ENCODE results near the gene MGAT5.

Gene MGAT5

GRCh38 chr2:134254824-134255223 lies 952 bp downstream of the MGAT5 start:
- DNase-seq: no peak

DNA sequence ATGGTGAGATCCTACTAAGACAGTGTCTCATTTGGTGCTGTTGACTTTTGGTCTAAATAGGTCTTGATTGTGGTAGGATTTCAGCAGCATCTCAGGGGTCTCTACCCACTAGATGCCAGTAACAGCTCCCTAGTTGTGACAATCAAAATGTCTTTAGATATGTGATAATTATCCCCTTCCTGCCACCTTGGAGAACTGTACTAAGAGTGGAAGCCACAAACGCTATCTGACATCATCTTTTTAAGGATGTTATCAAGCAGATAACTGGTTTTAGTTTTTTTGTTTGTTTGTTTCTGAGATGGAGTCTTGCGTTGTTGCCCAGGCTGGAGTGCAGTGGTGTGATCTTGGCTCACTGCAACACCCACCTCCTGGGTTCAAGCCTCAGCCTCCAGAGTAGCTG lies 3.1 kb downstream of the MGAT5 start:
- no peak for DNase-seq

DNA sequence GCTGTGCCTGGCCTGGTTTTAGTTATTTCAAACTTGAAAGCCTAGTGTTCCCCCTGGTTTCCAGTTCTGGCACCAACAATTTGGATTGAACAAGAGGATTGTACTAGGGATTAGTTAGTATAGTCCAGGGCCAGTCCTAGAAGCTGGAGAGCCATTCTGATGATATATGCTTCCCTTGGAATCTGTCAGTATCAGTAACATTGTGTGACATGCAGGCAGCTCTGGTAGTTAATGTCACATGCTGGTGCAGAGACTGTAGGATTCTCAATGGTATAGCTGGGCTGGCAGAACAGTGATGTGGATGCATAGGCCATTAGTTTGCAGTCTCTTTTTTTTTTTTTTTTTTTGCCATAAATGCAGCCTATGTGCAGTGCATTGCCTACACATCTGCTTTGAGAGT lies 3.6 kb downstream of the MGAT5 start:
- no peak for DNase-seq

DNA sequence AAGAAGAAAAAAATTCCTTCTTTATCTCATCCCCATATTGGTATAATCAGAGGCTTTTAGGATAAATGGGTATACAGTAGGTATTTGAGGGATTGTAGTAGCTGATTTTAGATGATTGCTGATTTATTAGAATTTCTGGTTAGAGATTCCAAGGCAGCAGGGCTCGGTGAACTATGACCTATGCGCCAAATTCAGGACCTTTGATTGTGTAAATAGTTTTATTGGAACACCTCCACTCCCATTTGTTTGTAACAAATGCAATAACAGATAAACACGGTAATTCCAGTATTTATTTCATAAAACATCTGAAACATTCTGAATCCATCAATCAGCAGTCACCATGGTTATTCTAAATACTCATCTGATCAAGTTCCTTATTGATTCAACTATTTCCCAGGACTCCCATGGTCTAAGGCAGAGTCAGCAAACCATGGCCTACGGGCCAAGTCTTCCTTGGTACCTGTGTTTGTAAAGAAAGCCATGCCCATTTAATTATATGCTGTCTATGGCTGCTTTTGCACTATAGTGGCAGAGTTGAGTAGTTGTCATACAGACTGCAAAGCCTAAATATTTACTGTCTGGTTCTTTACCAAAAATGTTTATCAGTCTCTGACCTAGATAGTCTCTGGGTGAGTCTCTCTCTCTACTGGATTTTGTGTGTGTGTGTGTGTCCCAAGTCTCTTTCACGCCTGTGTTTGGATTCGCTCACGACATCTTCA lies 4.3 kb downstream of the MGAT5 start:
- DNase-seq: no peak

DNA sequence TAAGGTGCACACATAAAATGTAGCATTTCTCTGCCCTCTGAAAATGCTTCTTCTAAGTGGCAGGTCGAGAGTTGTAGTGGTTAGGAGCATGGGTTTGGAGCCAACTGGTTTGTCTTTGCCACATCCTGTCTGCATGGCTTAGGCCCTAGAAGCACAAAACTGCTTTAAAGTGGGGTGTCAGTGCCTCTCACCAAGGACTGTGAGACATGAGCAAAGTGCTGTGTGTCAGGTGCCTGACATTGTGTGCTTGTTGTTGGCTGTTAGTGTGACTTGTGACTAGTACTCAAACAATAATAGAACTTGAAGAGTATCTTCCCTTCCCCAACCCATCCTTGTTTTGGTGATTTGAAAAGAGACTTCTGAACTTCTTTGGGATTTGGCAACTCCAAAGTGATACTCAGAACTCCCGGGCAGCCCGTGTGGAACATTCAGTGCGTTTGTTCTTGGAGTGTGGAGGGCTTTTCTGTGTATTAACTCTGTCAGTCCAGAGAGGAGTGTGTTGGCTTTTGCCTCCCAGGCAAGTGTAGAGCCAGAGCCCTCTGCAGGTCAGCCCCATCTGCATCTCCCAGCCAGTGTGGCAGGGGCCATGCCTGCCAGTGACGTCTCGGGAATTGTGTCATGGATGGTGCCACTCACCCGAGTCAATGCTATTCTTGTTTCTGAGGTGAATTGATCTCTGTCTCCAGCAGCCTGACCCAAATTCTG lies 5.0 kb downstream of the MGAT5 start:
- DNase-seq: peak; percentile 71

GRCh38 chr2:134259571-134259970 lies 5.7 kb downstream of the MGAT5 start:
- DNase-seq: no peak

- no peak for DNase-seq
These were observed 6.1 kb downstream of the MGAT5 start for GRCh38 chr2:134259994-134260393.

DNA sequence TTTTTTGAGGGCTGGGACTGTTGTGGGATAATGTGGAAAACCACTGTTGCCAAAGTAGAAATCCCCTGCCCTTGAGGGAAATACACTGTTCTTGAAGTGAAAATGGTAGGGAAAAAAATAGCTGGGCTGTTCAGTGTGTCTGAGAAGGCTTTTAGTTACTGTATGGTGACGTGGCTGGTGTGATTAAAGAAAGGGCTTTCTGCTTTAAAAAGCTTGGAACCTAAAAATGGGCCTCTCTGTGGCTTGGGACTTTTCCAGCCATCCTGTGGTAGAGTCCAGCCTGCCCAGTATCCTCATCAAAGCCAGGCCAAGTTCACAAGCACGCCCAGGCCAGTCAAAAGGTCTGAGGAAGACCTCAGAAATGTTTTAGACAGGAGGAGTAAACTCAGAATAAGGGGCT lies 6.8 kb downstream of the MGAT5 start:
- DNase-seq: no peak

- DNase-seq: no peak
These were observed 7.7 kb downstream of the MGAT5 start for GRCh38 chr2:134261398-134262131.

GRCh38 chr2:134262684-134263083 lies 8.8 kb downstream of the MGAT5 start:
- no peak for DNase-seq

- no peak for DNase-seq
These were observed 14.4 kb downstream of the MGAT5 start for GRCh38 chr2:134268265-134268664.

GRCh38 chr2:134269230-134269629 lies 15.4 kb downstream of the MGAT5 start:
- no peak for DNase-seq

DNA sequence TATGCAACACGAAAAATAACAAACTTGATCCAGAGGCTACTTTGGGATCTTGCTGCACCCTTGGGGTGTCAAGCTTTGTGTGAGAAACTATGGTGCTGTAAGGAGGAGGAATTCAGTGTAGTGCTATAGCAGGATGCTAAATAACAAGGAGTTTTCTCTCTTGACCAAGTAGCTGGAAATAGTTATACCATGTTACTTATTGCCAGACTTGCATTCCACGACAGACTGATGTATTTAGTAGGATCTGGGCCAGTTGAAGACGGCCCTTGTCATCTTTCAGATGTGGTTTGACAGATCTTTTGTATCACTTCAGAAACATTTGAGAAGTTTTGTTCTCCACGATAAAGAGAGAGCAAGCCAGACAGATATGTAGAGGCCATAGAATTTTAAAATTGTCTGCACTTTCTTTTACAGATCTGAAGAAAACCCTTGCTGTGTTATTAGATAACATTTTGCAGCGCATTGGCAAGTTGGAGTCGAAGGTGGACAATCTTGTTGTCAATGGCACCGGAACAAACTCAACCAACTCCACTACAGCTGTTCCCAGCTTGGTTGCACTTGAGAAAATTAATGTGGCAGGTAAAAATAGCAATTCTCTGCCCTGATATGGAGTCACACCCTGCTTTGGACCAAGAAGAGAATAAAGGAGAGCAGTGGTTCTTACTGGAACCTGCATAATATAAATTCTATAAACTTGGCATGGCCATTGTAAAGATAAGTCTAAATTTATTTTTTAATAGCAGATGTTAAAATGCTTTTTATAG lies 16.3 kb downstream of the MGAT5 start:
- DNase-seq: no peak

DNA sequence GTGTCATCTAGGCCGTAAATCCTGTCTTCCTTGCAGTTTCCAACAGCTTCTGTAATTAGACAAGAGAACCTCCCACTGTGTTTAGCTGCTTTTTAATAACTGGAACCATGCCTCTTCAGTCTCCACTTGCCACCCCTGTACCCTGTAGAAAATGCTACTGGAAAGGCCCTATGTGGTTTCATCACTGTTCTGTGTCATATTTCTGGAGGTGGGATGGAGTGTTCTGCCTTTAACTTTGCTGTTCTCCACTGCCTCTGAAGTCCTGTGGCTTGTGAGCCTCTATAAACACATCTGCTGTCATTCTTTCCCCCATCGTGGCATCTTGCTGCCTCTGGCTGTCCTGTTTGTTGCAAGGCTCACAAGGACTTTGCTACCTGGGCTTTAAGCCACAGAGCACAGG lies 17.9 kb downstream of the MGAT5 start:
- no peak for DNase-seq

GRCh38 chr2:134272806-134273205 lies 18.9 kb downstream of the MGAT5 start:
- no peak for DNase-seq

- DNase-seq: no peak
These were observed 19.5 kb downstream of the MGAT5 start for GRCh38 chr2:134273256-134273983.

DNA sequence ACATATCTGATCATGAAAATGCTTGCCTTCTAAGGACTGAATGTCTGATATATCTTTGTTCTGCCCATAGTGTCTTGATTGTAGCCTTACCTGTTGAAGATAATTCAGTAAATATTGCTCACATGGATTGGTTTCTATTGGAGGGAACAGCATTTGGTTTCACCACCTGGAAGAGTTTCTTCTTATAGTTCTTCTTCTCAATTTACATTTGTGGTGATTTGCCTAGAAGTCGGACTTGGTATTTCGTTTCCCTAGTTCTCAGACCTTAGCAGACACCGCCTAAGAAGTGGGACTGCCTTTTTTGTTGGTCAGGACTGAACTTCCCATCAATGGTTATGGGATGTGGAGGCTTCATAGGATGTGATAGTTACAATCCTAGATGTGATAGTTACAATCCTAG lies 20.2 kb downstream of the MGAT5 start:
- no peak for DNase-seq

GRCh38 chr2:134275058-134275862 lies 21.4 kb downstream of the MGAT5 start:
- DNase-seq: no peak

DNA sequence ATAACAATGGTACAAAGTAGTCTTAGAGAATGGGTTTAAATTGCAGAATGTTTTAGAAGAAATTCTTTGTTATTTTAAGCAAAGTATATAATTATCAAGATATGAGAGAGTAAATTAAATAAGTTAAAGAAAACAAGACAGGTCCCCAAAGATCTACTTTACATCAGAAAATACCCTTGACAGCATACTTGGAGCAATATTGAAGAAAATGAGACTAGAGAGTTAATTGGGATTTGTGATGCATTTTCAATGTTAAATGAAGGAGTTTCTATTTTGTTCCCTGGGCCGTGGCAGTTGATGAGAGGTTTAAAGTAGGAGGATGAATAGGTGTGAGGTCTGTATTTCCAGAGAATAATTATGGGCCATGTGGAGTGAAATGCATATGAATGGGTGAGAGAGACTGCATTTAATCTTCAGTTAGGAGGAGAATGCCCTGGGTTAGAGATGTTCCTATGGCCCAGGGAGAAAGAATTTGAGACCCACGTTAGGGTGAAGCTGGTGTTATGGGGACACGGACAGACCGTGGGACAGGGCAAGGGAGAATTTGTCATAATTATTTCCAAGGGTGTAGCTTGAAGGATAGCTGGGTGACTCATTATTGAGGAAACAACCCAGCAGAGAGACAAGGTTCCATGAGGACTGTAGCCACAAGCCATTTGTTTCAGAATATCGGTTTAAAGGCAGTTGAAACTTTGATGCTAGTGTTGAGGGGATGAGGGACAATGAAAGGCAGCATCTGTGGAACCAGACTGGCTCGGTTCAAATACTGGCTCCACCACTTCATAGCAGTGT lies 22.7 kb downstream of the MGAT5 start:
- DNase-seq: no peak

DNA sequence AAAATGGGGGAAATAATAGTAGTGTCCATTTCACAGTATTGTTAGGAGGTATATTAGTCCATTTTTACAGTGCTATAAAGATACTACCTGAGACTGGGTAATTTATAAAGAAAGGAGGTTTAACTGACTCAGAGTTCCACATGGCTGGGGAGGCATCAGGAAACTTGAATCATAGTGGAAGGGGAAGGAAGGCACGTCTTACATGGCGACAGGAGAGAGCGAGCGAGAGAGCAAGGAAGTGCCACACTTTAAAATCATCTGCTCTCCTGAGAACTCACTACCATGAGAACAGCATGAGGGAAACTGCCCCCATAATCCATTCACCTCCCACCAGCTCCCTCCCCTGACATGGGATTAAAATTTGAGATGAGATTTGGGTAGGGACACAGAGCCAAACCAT lies 23.4 kb downstream of the MGAT5 start:
- DNase-seq: no peak

DNA sequence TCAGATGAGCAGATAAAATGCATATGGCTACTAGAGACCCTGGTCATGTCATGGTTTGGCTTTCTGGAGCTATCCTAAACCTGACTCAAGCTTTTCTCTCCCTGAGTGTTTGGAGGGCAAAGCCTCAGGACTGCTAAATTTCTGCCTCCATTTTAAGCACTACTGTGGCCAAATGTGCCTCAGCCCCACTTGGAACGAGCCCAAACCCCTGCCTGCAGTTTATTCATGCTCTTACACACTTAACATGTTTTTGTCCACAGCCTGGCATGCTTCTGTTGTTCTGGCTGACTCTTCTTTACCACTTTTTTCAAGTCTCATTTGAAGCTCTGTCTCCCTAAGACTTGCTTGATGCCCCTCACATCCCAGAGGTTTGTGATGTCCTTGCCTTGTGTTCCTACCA lies 24.7 kb downstream of the MGAT5 start:
- DNase-seq: no peak
